ENCODE data around the gene EEFSEC. TPM values are rescaled to one million over a fixed set of nuclear protein-coding genes. Genes with fewer than 3 reads are reported as not detected.

The EEFSEC gene
- total and polyA plus RNA-seq, 2 of the 8 experiments (the other 6 are each of a cell fraction or from before 2014, with no cell fraction given), result 13.1 to 19.8 TPM

DNA sequence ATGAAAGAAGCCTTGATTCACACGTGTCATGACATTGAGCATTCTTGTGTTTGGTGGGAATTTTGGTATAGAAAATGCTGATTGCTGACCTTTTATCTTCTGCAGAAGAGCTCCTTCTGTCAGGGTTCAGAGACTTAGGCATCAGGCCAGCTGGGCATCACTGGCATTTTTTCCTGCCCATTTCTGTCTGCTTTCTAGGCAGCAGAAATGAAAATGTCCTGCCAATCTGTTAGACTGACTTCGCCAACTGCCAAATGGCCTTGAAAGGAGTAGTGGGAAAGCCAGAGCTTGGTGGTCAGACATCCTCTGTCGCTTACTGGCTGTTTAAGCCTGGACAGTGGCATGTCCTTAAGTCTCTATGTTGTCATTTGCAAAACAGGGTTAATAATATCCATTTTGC is 57.4 kb downstream of the EEFSEC start:
- H2BK120ac ChIP-seq (replicated peaks; ENCODE audit: low read depth, low read length), result no peak overlapping the region
- WGBS, 2 experiments (ENCODE audit: extremely low coverage in 1 of 2, insufficient coverage in 1 of 2, insufficient read length in 1 of 2, insufficient replicate concordance in 2 of 2, low coverage in 1 of 2, low lambda C conversion rate in 2 of 2, missing lambda C conversion rate in 1 of 2), result 89% methylated on average over 3 of the region's 3 CpGs; no CpG with 5 or more reads in 1 of the 2 experiments
- H3K56ac ChIP-seq (replicated peaks; ENCODE audit: insufficient read length, low read depth, low read length), result no peak overlapping the region
- no peak overlapping the region for H3K9ac ChIP-seq (replicated peaks in 1 of 4; ENCODE audit: extremely low read depth in 1 of 4, low read depth in 3 of 4, low read length in 3 of 4)
- no peak overlapping the region for H2BK15ac ChIP-seq (ENCODE audit: low read length)
- no peaks in the 10 kb centered on the region; a peak in 1 of 7 replicates for H3K27me3 ChIP-seq (replicated peaks in 1 of 4; ENCODE audit: control insufficient read depth in 3 of 4, extremely low read depth in 1 of 4, insufficient read depth in 3 of 4, low read length in 3 of 4)
- no peak for DNase-seq (ENCODE audit: low read depth in 1 of 2, low spot score in 2 of 2)
- no peak overlapping the region for H3K4me3 ChIP-seq (ENCODE audit: extremely low read depth in 1 of 4, insufficient read depth in 2 of 4, low read depth in 3 of 4, low read length in 4 of 4)
- no peak overlapping the region for H2BK5ac ChIP-seq (ENCODE audit: low read depth, low read length)
- FAIRE-seq, result no peak
- H3K9me3 ChIP-seq (ENCODE audit: insufficient read depth in 2 of 2, low read depth in 1 of 2, low read length in 1 of 2), result no peaks in the 10 kb centered on the region
- no peaks in the 10 kb centered on the region; the same call in 1 of the 2 replicates for H3K79me1 ChIP-seq (ENCODE audit: low read depth, low read length)
- CTCF ChIA-PET (ENCODE audit: partially characterized antibody), result interaction anchor here (0.7 to 1.5 kb wide), 2 partner anchors 15 to 140 kb away, joined by 3 to 4 read pairs; no protein-coding TSS in a partner anchor
- H4K5ac ChIP-seq (ENCODE audit: insufficient read length, low read depth, low read length), result no peak overlapping the region
- no peaks in the 10 kb centered on the region for H3K79me2 ChIP-seq (ENCODE audit: control insufficient read depth in 1 of 2, insufficient read depth in 2 of 2, low read length in 2 of 2)
- POLR2A ChIA-PET (ENCODE audit: partially characterized antibody), result interaction anchor here (0.9 to 1.0 kb wide), 2 partner anchors 14 to 24 kb away, joined by 3 to 4 read pairs; no protein-coding TSS in a partner anchor
- no peaks in the 10 kb centered on the region; a peak in 1 of 8 replicates for H3K36me3 ChIP-seq (ENCODE audit: control insufficient read depth in 2 of 4, insufficient read depth in 4 of 4, low read length in 3 of 4)
- H2AK5ac ChIP-seq (ENCODE audit: low read depth, low read length), result no peak overlapping the region
- H4K20me1 ChIP-seq (replicated peaks in 1 of 2; ENCODE audit: control insufficient read depth in 1 of 2, insufficient read depth in 2 of 2, low read length in 2 of 2), result peaks cover 0 to 3% of the 10 kb centered on the region in 2 experiments
- H3K23ac ChIP-seq (ENCODE audit: insufficient read length), result no peak overlapping the region
- H3K14ac ChIP-seq (ENCODE audit: insufficient read length), result no peak overlapping the region
- no peak overlapping the region for H2AFZ ChIP-seq (ENCODE audit: low read length)
- no peaks in the 10 kb centered on the region; the same call in 1 of the 2 replicates for H3K23me2 ChIP-seq (ENCODE audit: low read depth, low read length)
- no peak overlapping the region for H3K4ac ChIP-seq (replicated peaks; ENCODE audit: insufficient read length, low read depth, low read length)
- no peak overlapping the region for H4K91ac ChIP-seq (replicated peaks; ENCODE audit: insufficient read length, low read length)
- H3K18ac ChIP-seq (ENCODE audit: extremely low read depth, low read length), result no peak overlapping the region
- no peak overlapping the region for H2BK20ac ChIP-seq (ENCODE audit: low read length)
- H3K4me1 ChIP-seq (replicated peaks in 1 of 4; ENCODE audit: control insufficient read depth in 3 of 4, insufficient read depth in 4 of 4, low read length in 3 of 4), result peaks cover 0 to 6% (median 3%) of the 10 kb centered on the region in 4 experiments; a peak in 2 of 7 replicates
- H3K4me2 ChIP-seq (ENCODE audit: insufficient read depth in 1 of 2, low read depth in 2 of 2, low read length in 2 of 2), result no peak overlapping the region
- H4K8ac ChIP-seq (ENCODE audit: extremely low read depth, insufficient read depth, low read length), result no peak overlapping the region
- no peak overlapping the region for H2BK12ac ChIP-seq (ENCODE audit: low read depth, low read length)
- H3K27ac ChIP-seq (ENCODE audit: low read depth, low read length), result no peak overlapping the region
